Stimulated activated CD8-positive, alpha-beta memory T cell treated with anti-CD3 and anti-CD28 coated beads, Interleukin-7, amount 100 ng/mL, for 1 hour (primary cell): ENCODE results near the gene ASPG.
"Not testable (repeated sequence)": the region's sequence is repeated elsewhere in the genome, so short reads cannot be mapped to it uniquely, and the experiment has no call there.

Source experiments
- DNase-seq, 2 donors: peaks; one replicate each; pipeline ENCODE4 v3.0.0-alpha.2; 2020; ENCODE audit warnings: low read depth in 2 of 2

Gene ASPG

DNA sequence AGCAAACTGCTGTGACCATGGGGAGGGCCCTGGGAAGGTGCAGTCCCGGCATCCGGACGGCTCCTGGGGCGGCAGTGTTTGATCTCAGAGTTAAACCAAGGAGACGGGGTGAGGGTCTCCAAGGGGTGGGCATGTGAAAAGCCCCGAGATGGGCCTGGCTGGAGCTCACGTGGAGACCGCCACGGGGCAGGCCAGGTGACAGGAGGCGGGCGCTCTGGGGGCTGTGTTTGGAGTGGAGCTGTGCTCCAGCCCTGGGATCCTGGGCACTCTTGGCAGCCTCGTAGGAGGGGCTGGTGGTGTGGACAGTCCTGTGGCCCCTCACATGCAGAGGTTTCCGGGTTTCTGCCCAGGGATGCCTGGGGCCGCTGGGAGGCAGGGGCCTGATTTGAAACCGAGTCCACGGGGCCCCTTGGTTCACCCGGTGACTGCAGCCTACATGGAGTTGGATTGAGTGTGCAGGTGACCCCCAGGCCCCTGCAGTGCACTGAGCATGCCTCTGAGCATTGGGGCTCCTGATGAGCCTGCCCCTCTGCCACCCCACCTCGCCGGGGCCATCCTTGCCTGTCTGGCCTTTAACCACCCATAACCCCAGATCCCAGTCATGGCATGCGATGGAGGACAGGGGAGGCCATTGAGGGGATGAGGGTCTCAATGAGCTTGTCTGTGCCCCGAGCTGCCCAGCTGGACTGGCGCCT is 61.3 kb downstream of the ASPG start:
- DNase-seq: no peak

DNA sequence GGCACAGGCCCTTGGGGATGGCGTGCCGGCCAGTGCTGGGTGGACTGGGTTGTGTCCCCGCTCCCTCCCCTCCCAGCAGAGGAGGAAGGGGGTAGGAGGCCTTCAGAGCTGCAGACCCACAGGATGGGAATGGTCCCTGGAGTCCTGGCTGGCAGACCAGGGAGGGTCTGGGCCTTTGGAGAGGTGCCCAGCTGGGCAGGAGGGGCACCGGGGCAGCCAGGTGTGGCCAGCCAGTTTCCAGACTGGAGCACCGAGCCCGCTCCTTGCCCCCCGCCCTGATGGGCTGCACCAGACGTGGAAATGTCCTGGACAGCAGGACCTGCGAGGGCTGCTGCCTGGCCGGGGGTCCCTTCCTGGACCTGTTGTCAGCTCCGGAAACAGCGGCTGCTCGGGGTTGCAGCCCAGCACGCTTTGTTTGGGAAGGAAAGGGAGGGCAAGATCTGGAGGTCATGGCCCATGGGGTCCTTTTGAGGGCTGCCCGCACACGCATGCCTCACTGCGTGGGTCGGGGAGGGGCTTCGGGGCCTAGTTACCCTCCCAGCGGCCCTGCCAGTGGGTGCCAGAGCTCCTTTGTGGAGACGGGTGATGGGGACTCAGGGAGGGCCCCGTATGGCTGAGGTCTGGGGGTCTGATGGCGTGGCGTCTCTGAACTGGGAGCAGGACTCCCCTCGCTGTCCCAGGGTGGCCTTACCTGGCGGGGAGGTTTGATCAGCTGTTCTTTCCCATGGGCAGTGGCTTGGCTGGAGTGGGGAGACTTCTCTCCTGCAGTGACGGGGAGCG is 62.0 kb downstream of the ASPG start:
- DNase-seq: no peak

DNA sequence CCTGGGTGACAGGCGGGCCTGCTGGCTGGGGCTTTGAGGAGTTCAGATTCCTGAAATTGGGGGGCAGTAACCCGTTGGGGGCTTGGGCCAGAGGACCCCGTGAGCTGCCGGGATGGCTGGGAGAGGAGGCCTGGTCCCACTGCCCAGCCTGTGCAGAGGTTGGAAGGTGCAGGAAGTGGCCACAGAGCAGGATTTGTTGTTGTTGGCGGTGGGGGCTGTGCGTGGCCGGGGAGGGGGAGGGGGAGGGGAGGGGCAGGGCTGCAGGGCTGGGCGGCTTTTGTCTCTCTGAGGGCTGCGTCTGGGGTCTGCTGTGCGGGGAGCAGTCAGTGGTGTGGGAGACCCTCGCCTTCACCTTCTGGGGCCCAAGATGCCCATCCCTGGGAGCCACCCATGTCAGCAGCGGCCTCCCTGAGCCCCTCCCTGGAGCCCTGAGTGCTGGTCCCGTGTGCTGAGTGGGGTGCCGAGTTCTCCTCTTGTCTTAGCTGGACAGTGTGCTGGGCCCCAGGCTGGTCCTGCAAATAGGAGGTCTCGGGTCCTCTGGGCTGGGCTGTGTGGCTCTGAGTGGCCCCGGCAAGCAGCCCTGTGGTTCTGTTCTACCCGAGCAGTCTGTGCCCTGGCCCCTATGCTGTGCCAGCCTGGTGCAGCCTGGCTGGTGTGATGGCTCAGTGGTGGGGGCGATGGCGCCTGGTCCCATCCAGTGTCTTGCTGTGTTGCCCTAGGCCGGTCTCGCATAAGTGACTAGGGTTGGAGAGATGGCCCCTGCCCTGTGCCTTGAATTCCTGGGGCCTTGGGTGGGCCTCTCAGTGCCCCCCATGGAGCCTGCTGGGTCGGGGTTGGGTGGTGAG is 63.2 kb downstream of the ASPG start:
- no peak for DNase-seq

- DNase-seq: no peak
Observed at GRCh38 chr14:104149278-104149595, 63.7 kb downstream of the ASPG start.

DNA sequence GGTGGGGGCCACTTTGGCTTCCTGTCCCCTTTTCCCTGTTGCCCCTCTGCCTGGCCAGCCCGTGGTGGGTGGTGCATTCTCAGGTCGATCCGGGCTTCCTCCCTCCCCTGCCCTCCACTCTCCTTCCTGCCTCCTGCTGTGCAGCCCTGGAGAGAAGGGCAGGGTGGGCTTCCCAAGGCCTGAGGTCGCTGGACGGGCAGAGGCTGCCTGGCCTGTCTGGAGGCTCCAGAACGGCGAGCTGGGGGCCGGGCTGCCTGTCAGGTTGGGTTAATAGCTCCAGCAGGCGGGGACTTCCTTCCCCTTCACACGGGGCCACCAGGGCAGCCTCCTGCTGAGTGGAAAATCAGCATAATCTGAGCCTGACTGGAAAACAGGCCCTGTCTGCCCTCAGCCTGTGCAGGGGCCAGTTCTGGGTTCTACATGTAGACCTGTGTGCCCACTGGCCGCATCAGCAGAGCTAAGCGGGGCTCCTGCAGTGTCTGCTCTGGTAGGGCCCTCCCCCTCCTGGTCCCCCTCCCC is 64.2 kb downstream of the ASPG start:
- no peak for DNase-seq

DNA sequence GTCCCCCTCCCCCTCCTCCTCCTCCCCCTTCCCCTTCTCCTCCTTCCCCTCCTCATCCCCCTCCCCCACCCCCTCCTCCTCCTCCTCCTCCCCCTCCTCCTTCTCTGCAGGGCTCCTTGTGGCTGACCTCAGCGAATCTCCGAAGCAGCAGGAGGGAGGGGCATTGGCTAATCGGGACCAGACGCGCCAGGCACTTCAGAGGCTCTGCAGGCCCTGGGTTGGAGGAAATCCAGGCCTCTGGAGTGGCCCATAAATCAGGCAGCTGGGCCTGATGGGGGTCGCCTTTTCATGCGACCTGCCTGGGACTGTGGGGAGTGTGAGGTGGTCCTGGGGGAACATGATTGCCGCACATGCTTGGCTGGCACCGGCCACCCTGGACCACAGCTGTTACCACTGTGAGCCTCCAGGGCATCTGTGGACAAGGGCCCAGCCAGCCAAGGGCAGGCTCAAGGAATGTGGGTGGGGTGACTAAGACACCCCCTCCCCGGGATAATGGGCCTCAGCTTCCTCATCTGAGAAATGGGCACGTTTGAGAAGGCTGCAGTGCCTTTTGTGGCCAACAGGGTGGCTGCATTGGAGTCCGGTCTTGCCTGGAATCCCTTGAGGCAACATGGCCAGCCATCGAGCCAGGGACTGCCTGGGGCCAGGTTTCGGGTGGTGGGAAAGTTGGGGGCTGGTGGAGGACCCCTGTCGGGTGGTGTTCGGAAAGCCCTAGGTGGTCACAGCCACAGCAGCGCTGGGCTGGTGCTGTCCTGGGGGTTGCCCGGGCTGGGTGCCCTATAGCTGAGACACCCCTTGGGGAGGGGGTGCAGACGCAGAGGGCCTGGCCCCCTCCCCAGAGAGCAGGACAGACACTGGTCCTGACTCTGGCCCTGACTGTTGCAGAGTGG is 64.9 kb downstream of the ASPG start:
- DNase-seq: no peak

DNA sequence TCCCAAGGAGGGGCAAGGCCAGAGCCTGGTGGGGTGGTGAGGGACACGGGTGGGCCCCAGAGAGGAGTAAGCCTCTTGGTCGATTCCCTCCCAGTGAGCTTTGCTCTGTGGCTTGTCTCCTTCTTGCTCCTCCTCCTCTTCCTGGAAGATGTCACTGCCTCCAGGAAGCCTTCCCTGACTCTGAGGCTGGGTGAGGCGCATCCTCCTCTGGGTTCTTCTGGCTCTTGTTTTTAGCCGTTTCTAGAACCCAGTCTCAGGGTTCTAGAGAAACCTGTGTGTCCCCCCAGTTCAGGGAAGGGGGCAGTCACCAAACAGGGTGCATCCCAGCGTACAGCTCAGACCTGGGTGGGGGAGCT is 65.5 kb downstream of the ASPG start:
- DNase-seq: no peak

GRCh38 chr14:104151566-104152245 is 66.2 kb downstream of the ASPG start:
- no peak for DNase-seq

GRCh38 chr14:104152246-104152575 is 66.7 kb downstream of the ASPG start:
- no peak for DNase-seq

DNA sequence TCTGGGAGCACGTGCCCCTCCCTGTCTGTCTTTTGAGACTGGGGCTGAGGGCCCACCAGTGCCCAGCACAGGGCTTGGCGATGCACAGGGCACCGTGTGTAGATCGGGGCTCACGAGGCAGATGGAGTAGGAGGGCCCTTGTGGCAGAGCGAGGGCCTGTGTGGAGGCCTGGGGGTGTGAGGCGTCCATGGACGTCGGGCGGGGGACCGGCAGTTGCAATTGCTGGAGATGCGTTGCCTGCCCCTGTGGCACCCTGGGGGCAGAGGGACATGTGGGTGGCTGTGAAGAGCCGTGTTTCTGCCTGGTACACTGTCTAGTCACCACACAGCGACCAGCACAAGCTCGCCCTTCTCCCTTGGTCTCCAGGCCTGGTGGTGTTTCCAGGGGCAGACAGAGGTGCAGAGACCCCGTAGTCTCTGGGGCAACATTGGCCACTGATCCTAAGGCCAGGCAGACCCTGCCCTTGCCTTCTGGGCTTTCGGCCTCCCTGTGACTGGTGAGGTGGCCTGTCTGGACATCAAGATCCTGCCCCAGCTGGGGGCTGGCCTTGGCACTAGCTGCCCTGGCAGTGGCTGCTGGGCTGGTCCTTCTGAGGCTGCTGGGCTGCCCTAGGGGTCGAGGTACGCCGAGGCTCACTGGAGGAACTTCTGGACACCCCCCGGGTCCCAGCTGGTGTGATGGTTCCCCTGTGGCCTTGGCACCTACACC is 67.3 kb downstream of the ASPG start:
- DNase-seq: no peak

DNA sequence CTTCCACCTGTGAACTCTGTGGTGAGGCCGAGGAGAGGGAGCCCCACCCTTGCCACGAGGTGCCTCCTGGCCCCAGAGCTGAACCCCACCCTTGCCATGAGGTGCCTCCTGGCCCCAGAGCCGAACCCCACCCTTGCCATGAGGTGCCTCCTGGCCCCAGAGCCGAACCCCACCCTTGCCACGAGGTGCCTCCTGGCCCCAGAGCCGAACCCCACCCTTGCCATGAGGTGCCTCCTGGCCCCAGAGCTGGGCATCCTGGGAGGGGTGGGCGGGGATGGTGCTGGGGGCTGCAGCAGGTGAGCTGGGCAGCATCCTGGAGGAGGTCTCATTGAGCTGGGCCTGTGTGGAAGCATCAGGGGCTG is 67.9 kb downstream of the ASPG start:
- DNase-seq: not testable (repeated sequence)

DNA sequence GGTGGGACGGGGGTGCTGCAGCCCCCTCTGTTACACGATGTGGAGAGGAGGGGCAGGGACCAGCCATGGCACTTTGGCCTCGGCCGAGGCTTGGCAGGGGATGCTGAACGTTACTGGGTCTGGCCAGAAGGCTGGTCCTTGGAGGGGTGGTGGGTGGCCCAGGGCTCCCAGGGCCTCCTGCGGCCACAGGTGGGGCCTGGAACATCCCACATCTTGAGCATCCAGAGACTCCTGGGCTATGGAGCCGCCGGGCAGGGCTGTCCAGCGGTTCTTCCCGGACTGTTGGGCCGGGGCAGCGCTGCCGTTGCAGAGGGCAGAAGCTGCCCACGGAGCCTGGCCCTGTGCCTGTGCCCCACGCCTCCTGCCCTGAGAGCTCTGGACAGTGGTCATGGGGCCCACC is 68.7 kb downstream of the ASPG start:
- DNase-seq: no peak

DNA sequence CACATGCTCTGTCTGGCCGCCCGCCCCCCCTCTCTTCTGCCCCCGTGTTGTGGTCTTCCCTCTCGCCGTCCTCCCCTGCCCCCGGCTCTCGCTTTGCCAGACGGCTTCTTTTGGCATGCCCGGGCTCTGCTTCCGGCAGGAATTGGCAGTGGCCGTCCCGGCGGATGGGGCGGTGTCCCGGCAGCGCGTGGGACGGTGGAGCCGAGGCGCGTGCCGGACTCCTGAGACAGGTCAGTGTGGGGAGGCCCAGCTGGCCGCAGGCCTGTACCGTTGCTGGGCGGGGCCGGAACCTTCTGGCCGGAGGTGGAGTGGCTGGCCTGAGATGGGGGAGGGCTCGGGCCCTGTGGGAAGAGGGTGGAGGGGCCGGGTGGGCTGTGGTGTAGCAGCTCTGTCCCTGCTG is 70.0 kb downstream of the ASPG start:
- no peak for DNase-seq

DNA sequence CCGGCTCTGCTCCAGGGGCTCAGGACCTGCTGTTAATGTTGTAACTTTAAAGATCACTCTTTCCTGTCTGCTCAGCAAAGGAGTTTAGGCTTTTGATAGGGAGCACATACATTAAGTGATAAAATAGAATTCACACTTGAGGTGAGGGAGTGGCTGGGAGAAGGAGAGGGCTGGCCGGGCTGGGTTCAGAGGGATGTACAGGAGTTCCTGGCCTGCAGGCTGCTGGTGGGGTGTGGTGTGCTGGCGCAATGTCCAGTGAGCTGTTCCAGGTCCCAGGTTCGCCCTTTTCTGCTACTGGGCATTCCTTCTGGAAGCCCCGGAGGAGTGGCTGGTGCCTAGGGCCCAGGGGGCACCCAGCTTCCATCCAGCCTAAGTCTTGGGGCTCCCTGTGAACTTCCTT is 70.6 kb downstream of the ASPG start:
- no peak for DNase-seq

- no peak for DNase-seq
Observed at GRCh38 chr14:104157016-104157928, 71.8 kb downstream of the ASPG start.

DNA sequence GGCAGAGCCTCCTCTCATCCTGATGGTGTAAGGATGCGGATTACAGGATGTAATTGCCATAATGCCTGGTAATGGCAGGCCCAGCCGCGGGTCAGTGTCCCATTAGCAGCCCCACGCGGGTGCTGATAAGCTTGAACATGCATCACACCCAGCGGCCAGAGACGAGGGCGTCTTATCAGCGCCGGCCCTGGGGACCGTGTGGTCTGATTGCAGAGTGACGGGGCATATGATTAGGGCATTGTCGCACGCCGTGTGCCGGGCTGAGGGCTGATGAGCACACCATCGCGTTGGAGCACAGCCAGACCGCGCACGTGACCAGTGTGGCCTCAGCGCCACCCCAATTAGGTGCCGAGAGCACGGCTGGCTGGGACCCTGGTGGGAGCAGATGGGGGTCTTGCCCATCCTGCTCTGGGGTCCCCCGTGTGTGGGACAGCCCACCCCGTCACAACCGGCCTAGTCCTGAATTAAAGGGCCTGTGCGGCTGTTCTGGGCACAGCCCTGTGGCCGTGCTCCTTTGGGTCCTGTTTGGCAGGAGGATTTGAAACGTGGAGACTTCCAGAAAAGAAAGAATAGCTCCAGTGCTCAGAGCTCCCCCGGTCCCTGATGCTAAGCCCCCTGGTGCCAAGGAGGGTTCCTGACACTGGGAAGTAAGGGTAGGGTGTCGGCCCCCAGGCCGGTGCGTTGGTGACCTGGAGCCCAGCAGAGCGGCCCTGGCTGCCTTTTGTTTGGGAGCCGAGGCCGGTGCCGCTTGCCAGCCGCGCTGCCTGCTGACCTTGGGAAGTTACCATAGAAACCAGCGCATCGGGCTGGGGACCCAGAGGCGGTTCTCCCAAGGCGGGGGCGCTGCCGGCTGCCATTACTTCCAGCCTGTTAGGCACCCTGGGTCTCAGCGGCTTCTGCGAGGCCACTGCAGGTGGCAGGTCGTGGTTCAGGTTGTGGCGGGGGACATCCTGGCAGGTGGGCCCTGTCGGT is 73.6 kb downstream of the ASPG start:
- DNase-seq: no peak

GRCh38 chr14:104159990-104160389 is 74.5 kb downstream of the ASPG start:
- DNase-seq: no peak
